ENCODE data around the gene ARSA. TPM values are rescaled to one million over a fixed set of nuclear protein-coding genes. Genes with fewer than 3 reads are reported as not detected.
"Not testable (repeated sequence)": the region's sequence is repeated elsewhere in the genome, so short reads cannot be mapped to it uniquely, and the experiment has no call there.

The ARSA gene
- total RNA-seq: 10 to 100 TPM; 21.8 to 29.4 TPM
- long read RNA-seq, donor 1, transcript ARSA-201 (8 exons, 2,050 nt): major isoform, 6 of 17 reads
- long read RNA-seq, donor 1, partial matches to known transcripts: 5 of 17 reads
- long read RNA-seq, donor 1, other reads (novel, unspliced or antisense): 3 of 17 reads
- long read RNA-seq, donor 2, transcript ARSA-201 (8 exons, 2,050 nt): major isoform, 21 of 49 reads
- long read RNA-seq, donor 2, partial matches to known transcripts: 12 of 49 reads
- long read RNA-seq, donor 2, other reads (novel, unspliced or antisense): 9 of 49 reads

GRCh38 chr22:50627642-50628542 lies at the start of gene ARSA:
Gene ARSA, minus strand, starts transcription at chr22:50628152. Its CDS starts 373 bp downstream, at chr22:50627779.
- DNase-seq (ENCODE audit: low spot score): peak; percentile 94
- intact Hi-C loops (cut with DNase I): no loop called here

GRCh38 chr22:50676661-50677492 lies 48.9 kb upstream of the ARSA start:
- intact Hi-C loops (cut with DNase I): no loop called here
- DNase-seq (ENCODE audit: low spot score): peak; percentile 62

- DNase-seq (ENCODE audit: low spot score): peak; percentile 57
- intact Hi-C loops (cut with DNase I): no loop called here
Measured at GRCh38 chr22:50676180-50676636, 48.3 kb upstream of the ARSA start.

GRCh38 chr22:50675553-50676179 lies 47.7 kb upstream of the ARSA start:
- DNase-seq (ENCODE audit: low spot score): peak; percentile 61
- intact Hi-C loops (cut with DNase I): no loop called here

- intact Hi-C loops (cut with DNase I): no loop called here
- DNase-seq (ENCODE audit: low spot score): peak; percentile 78
Measured at GRCh38 chr22:50674606-50675552, 46.9 kb upstream of the ARSA start.

GRCh38 chr22:50674130-50674500 lies 46.2 kb upstream of the ARSA start:
- intact Hi-C loops (cut with DNase I): no loop called here
- DNase-seq (ENCODE audit: low spot score): no peak

- intact Hi-C loops (cut with DNase I): no loop called here
- peak; percentile 75 for DNase-seq (ENCODE audit: low spot score)
Measured at GRCh38 chr22:50673231-50674129, 45.5 kb upstream of the ARSA start.

- peak; percentile 84 for DNase-seq (ENCODE audit: low spot score)
- intact Hi-C loops (cut with DNase I): no loop called here
Measured at GRCh38 chr22:50672471-50673230, 44.7 kb upstream of the ARSA start, which contains the start of gene SHANK3. Gene SHANK3, plus strand, starts transcription at chr22:50672823.

GRCh38 chr22:50672041-50672440 lies 44.1 kb upstream of the ARSA start:
- peak; percentile 82 for DNase-seq (ENCODE audit: low spot score)
- intact Hi-C loops (cut with DNase I): no loop called here

GRCh38 chr22:50671641-50672040 lies 43.7 kb upstream of the ARSA start:
- DNase-seq (ENCODE audit: low spot score): peak; percentile 71
- intact Hi-C loops (cut with DNase I): no loop called here

GRCh38 chr22:50670914-50671538 lies 43.1 kb upstream of the ARSA start:
- DNase-seq (ENCODE audit: low spot score): peak; percentile 55
- intact Hi-C loops (cut with DNase I): no loop called here

GRCh38 chr22:50670513-50670912 lies 42.6 kb upstream of the ARSA start:
- intact Hi-C loops (cut with DNase I): no loop called here
- DNase-seq (ENCODE audit: low spot score): no peak

- DNase-seq (ENCODE audit: low spot score): no peak
- intact Hi-C loops (cut with DNase I): no loop called here
Measured at GRCh38 chr22:50665738-50666137, 37.8 kb upstream of the ARSA start.

- DNase-seq (ENCODE audit: low spot score): peak; percentile 56
- intact Hi-C loops (cut with DNase I): no loop called here
Measured at GRCh38 chr22:50665212-50665611, 37.3 kb upstream of the ARSA start.

- DNase-seq (ENCODE audit: low spot score): no peak
- intact Hi-C loops (cut with DNase I): no loop called here
Measured at GRCh38 chr22:50660306-50660705, 32.4 kb upstream of the ARSA start.

GRCh38 chr22:50659711-50660110 lies 31.8 kb upstream of the ARSA start:
- DNase-seq (ENCODE audit: low spot score); intact Hi-C loops (cut with DNase I): not testable (repeated sequence)
